Mesenchymal stem cell (in vitro differentiated cells and primary cell): ENCODE measurements around the gene PPP1R26.
A peak's percentile ranks its signal among the peaks of the same experiment; 100 is the strongest.

Experiments
- DNase-seq: peaks from one replicate; pipeline ENCODE4 v3.0.0-alpha.2; 2013
- H2AFZ ChIP-seq: one replicate; pipeline ENCODE4 v1.6.1; 2013; ENCODE audit warnings: low read depth, mild to moderate bottlenecking, control low read depth, inconsistent platforms, low read length, moderate library complexity
- H2AK5ac ChIP-seq: 2 replicates; pipeline ENCODE4 v1.6.1; 2013; ENCODE audit warnings: low read length, moderate library complexity, mild to moderate bottlenecking, inconsistent platforms; ENCODE audit not compliant: severe bottlenecking
- H2BK120ac ChIP-seq: one replicate; pipeline ENCODE4 v1.6.1; 2013; ENCODE audit warnings: low read depth, mild to moderate bottlenecking, inconsistent platforms, low read length, moderate library complexity
- H2BK12ac ChIP-seq, 2 experiments: one replicate each; pipeline ENCODE4 v1.6.1; 2013; ENCODE audit warnings: inconsistent platforms in 2 of 2, low read length in 2 of 2, mild to moderate bottlenecking in 2 of 2, moderate library complexity in 2 of 2, control low read depth in 1 of 2
- H2BK15ac ChIP-seq: one replicate; pipeline ENCODE4 v1.6.1; 2013; ENCODE audit warnings: mild to moderate bottlenecking, low read depth, inconsistent platforms; ENCODE audit not compliant: poor library complexity, severe bottlenecking
- H2BK5ac ChIP-seq: 2 replicates; pipeline ENCODE4 v1.6.1; 2013; ENCODE audit warnings: low read depth, mild to moderate bottlenecking, low read length, control low read depth, inconsistent platforms; ENCODE audit not compliant: poor library complexity, severe bottlenecking
- H3K14ac ChIP-seq, 2 experiments: one replicate each; pipeline ENCODE4 v1.6.1; 2013; ENCODE audit warnings: inconsistent platforms in 2 of 2, low read length in 2 of 2, control low read depth in 1 of 2, mild to moderate bottlenecking in 1 of 2, moderate library complexity in 1 of 2
- H3K18ac ChIP-seq, 2 experiments: one replicate each; pipeline ENCODE4 v1.6.1; 2013; ENCODE audit warnings: inconsistent platforms in 2 of 2, low read length in 2 of 2, control low read depth in 1 of 2, low read depth in 1 of 2, mild to moderate bottlenecking in 1 of 2
- H3K23ac ChIP-seq, 2 experiments: one replicate each; pipeline ENCODE4 v1.6.1; 2013; ENCODE audit warnings: inconsistent platforms in 2 of 2, low read length in 2 of 2, mild to moderate bottlenecking in 2 of 2, moderate library complexity in 2 of 2, control low read depth in 1 of 2
- H3K27ac ChIP-seq: 2 replicates; pipeline ENCODE4 v1.5.1; 2013; ENCODE audit warnings: mild to moderate bottlenecking, moderate library complexity, low read length, control low read depth, inconsistent platforms; ENCODE audit not compliant: poor library complexity, severe bottlenecking
- H3K27me3 ChIP-seq, 2 experiments: 2 replicates each; pipeline versions ENCODE4 v1.6.1 to v1.7.0; 2013; ENCODE audit warnings: low read length in 2 of 2, mild to moderate bottlenecking in 2 of 2, moderate library complexity in 2 of 2, control low read depth in 1 of 2, inconsistent platforms in 1 of 2; ENCODE audit not compliant: control insufficient read depth in 1 of 2, insufficient read depth in 1 of 2
- H3K36me3 ChIP-seq, 2 experiments: 2 replicates each; pipeline versions ENCODE4 v1.6.1 to v1.7.0; 2013; ENCODE audit warnings: low read length in 2 of 2, control low read depth in 1 of 2, inconsistent platforms in 1 of 2, low read depth in 1 of 2, mild to moderate bottlenecking in 1 of 2; ENCODE audit not compliant: insufficient read depth in 2 of 2, control insufficient read depth in 1 of 2
- H3K4ac ChIP-seq, 2 experiments: one replicate each; pipeline ENCODE4 v1.6.1; 2013; ENCODE audit warnings: inconsistent platforms in 2 of 2, low read length in 2 of 2, mild to moderate bottlenecking in 2 of 2, moderate library complexity in 2 of 2, control low read depth in 1 of 2, low read depth in 1 of 2
- H3K4me1 ChIP-seq: 2 replicates; pipeline ENCODE4 v1.6.1; 2013; ENCODE audit warnings: low read depth, low read length, control low read depth; ENCODE audit not compliant: control insufficient read depth, insufficient read depth
- H3K4me2 ChIP-seq: 2 replicates; pipeline ENCODE4 v1.6.1; 2013; ENCODE audit warnings: low read length, mild to moderate bottlenecking, inconsistent platforms; ENCODE audit not compliant: poor library complexity, severe bottlenecking
- H3K4me3 ChIP-seq, 2 experiments: 2 replicates each; pipeline versions ENCODE4 v1.5.1 to v1.7.0; 2013; ENCODE audit warnings: low read length in 2 of 2, mild to moderate bottlenecking in 2 of 2, control low read depth in 1 of 2, low read depth in 1 of 2; ENCODE audit not compliant: insufficient read depth in 1 of 2
- H3K79me1 ChIP-seq: replicated peaks from 2 replicates; pipeline ENCODE4 v1.6.1; 2013; ENCODE audit warnings: mild to moderate bottlenecking, control low read depth, low read length, inconsistent platforms; ENCODE audit not compliant: poor library complexity, severe bottlenecking
- H3K9ac ChIP-seq: 2 replicates; pipeline ENCODE4 v1.7.0; 2013; ENCODE audit warnings: mild to moderate bottlenecking, low read length, moderate library complexity
- H3K9me3 ChIP-seq: 2 replicates; pipeline ENCODE4 v1.7.0; 2013; ENCODE audit warnings: mild to moderate bottlenecking, low read length; ENCODE audit not compliant: control insufficient read depth
- H4K8ac ChIP-seq: one replicate; pipeline ENCODE4 v1.6.1; 2013; ENCODE audit warnings: inconsistent platforms, mild to moderate bottlenecking, low read length, moderate library complexity
- H4K91ac ChIP-seq: one replicate; pipeline ENCODE4 v1.6.1; 2013; ENCODE audit warnings: mild to moderate bottlenecking, low read length, inconsistent platforms
- WGBS: methylation state at CpG from one replicate; pipeline ENCODE4 v1.1.7; 2013; ENCODE audit warnings: mixed read lengths; 5-methylcytosine and 5-hydroxymethylcytosine counted together

Gene PPP1R26

DNA sequence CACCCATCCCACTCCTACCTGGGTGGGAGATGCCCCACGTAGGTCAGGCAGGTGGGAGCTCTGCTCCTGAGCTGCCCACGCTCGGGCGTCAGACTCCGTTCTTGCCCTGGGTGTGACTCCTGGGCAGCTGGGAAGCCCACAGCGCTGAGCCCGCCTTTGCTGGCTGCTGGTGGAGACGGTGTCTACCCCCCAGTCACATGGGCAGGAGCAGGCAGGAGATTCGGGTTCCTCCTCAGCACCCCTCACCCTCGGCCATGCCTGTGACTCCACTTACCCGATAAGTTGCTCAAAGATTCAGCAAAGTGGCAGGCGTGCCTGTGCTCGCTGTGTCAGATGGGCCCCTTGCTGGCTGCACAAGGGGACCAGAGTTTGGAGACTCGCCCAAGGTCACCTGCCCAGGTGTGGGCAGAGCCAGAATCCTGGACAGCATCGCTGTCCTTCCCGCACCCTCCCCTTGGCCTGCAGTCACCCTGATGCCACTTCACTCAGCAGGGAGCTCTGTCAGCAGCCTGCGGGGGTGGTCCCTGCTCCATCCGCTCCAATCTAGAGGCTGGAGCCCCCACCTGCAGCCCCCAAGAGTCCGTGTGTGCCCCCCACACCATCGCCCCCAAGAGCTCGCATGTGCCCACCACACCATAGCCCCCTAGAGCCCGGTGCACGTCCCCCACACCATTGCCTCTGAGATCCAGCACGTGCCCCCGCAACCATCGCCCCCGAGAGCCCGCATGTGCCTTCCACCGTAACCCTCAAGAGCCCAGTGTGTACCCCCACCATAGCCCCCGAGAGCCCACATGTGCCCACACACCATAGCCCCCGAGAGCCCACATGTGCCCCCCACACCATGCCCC lies 45.9 kb downstream of the PPP1R26 start:
- Histone ChIP-seq H3K79me1 (no peaks in the 10 kb centered on the region), H3K18ac (no peak overlapping the region), H3K9me3 (no peaks in the 10 kb centered on the region), H2BK120ac (no peak overlapping the region), H3K4ac (no peak overlapping the region), H2AFZ (no peak overlapping the region), H2AK5ac (no peak overlapping the region), H3K14ac (peak overlapping the region in 1 of 2 experiments; percentile 11), H4K8ac (no peak overlapping the region), H3K27ac (no peak overlapping the region), H2BK5ac (no peak overlapping the region), H3K23ac (no peak overlapping the region), H3K36me3 (no peaks in the 10 kb centered on the region), H3K4me3 (no peak overlapping the region), H3K4me2 (peak overlapping the region; percentile 21), H3K9ac (no peak overlapping the region), H4K91ac (peak overlapping the region; percentile 23), H2BK12ac (no peak overlapping the region), H3K27me3 (peaks cover 12 to 54% of the 10 kb centered on the region in 2 experiments), H3K4me1 (peaks cover 11% of the 10 kb centered on the region), H2BK15ac (no peak overlapping the region)
- no peak for DNase-seq
- WGBS, result 91% methylated on average over 29 of the region's 31 CpGs

DNA sequence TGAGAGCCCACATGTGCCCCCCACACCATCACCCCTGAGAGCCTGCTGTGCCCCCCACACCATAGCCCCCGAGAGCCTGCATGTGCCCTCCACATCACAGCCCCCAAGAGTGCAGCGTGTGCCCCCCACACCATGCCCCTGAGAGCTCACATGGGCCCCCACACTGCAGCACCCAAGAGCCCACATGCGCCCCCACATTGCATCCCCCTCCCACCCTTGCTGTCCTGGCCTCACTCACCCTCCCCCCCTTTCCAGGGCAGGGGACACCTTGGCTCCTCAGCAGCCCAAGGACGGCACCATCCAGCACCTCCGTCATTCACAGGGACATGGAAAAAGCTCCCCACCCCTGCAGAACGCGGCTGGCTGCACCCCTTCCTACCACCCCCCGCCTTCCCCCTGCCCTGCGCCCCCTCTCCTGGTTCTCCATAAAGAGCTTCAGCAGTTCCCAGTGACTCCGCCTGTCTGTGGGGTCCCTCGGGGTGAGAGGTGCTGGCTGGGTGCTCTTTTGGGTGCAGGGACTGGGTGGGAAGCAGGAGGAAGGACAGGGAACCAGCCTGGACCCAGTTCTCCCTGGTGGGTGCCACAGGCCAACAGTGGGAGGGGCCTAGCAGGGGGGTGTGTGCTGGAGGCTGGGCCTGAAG lies 46.6 kb downstream of the PPP1R26 start:
- peaks cover 8 to 54% of the 10 kb centered on the region in 2 experiments for H3K27me3 ChIP-seq
- H4K91ac ChIP-seq, result no peak overlapping the region
- no peak overlapping the region for H3K23ac ChIP-seq
- no peak overlapping the region for H2BK120ac ChIP-seq
- no peaks in the 10 kb centered on the region for H3K36me3 ChIP-seq
- H2BK15ac ChIP-seq, result no peak overlapping the region
- no peak overlapping the region for H3K4ac ChIP-seq
- H2BK12ac ChIP-seq, result no peak overlapping the region
- 86% methylated on average over 7 of the region's 11 CpGs for WGBS
- no peaks in the 10 kb centered on the region for H3K79me1 ChIP-seq
- H3K27ac ChIP-seq, result no peak overlapping the region
- no peak overlapping the region for H3K9ac ChIP-seq
- no peak for DNase-seq
- H3K9me3 ChIP-seq, result no peaks in the 10 kb centered on the region
- H3K4me3 ChIP-seq, result no peak overlapping the region
- H3K4me2 ChIP-seq, result no peak overlapping the region
- H2BK5ac ChIP-seq, result no peak overlapping the region
- H3K14ac ChIP-seq, result no peak overlapping the region
- H4K8ac ChIP-seq, result no peak overlapping the region
- H3K18ac ChIP-seq, result no peak overlapping the region
- H2AFZ ChIP-seq, result no peak overlapping the region
- H2AK5ac ChIP-seq, result no peak overlapping the region
- peaks cover 11% of the 10 kb centered on the region for H3K4me1 ChIP-seq

DNA sequence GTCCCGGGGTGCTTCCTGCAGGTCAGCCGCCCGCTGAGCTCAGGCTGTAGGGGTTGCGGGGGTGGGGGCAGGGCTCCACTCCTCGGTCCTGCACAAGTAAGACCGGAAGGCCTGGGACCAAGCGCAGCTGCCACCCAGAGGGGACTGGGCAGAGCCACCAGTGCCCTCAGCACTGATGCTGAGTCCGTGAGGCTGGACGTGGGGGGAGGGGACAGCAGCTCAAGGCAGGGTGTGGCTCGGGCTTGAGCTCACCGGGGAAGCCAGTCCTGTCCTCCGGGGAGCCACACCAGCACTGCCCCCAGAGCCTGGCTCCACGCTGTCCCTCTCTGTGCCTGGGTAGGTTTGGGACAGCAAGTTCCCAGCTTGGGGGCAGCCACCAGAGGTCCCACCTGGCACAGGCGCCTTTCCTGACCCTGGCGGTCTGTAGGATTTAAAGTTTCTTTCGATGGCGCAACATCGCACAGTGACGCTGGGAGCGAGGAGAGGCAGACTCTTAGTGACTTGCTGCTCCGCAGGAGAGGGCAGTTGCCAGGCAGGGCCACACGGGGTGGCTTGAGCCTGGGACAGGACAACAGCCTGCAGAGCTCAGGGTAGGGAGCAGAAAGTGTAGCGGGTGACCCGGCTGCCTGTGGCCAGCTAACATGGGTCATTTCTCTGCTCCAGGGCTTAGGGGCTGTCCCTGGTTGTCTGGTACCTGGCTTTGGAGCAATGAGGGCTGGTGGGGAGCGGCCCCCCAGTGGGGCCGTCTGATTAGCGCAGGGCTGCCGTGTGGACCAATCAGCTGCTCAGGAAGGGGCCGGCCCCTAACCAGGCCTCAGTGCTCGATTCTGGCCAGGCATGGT lies 47.4 kb downstream of the PPP1R26 start:
- Histone ChIP-seq H3K14ac (peak overlapping the region in 1 of 2 experiments; percentile 64), H3K9me3 (no peaks in the 10 kb centered on the region), H2AFZ (no peak overlapping the region), H3K4me1 (peaks cover 11% of the 10 kb centered on the region), H4K91ac (no peak overlapping the region), H2BK120ac (no peak overlapping the region), H3K79me1 (no peaks in the 10 kb centered on the region), H3K36me3 (no peaks in the 10 kb centered on the region), H4K8ac (no peak overlapping the region), H2BK12ac (no peak overlapping the region), H2BK5ac (no peak overlapping the region), H3K23ac (no peak overlapping the region), H3K4ac (no peak overlapping the region), H3K4me2 (no peak overlapping the region), H3K27me3 (peaks cover 5 to 53% of the 10 kb centered on the region in 2 experiments), H3K9ac (no peak overlapping the region), H2AK5ac (no peak overlapping the region), H3K18ac (no peak overlapping the region), H3K4me3 (no peak overlapping the region), H2BK15ac (no peak overlapping the region), H3K27ac (no peak overlapping the region)
- no peak for DNase-seq
- 82% methylated on average over 30 of the region's 30 CpGs for WGBS
